ENCODE results near the gene GLRX. TPM values are rescaled to one million over a fixed set of nuclear protein-coding genes. Genes with fewer than 3 reads are reported as not detected.

GLRX gene
- total RNA-seq, 8 experiments from 2014 or later, result 16.4 to 116 (median 20.2) TPM

- 20 to 100% (median 55%) methylated on average over 1 to 5 of the region's 5 CpGs; no CpG with 5 or more reads in 2 of the 10 experiments for WGBS, 10 experiments
- in situ Hi-C loops (cut with MboI; ENCODE audit: low pct_unique_long_range_greater_than_20kb in 2 of 9, low sequenced_read_pairs in 9 of 9, unreplicated experiment in 9 of 9), result no loop called here
- peak in 1 of 8 experiments; percentile 70 for ATAC-seq (replicated peaks in 6 of 8)
- Histone ChIP-seq H3K4me3 (no peak overlapping the region), H3K27ac (no peak overlapping the region), H3K4me1 (replicated peaks in 1 of 2) (no peaks in the 10 kb centered on the region)
These were observed 12.0 kb downstream of the GLRX start for GRCh38 chr5:95810305-95811125.

- Histone ChIP-seq H3K4me3 (no peak overlapping the region), H3K4me1 (replicated peaks in 1 of 2) (no peaks in the 10 kb centered on the region), H3K27ac (no peak overlapping the region)
- 10 to 90% (median 60%) methylated on average over 1 to 2 of the region's 2 CpGs; no CpG with 5 or more reads in 3 of the 10 experiments for WGBS, 10 experiments
- in situ Hi-C loops (cut with MboI; ENCODE audit: low pct_unique_long_range_greater_than_20kb in 2 of 9, low sequenced_read_pairs in 9 of 9, unreplicated experiment in 9 of 9), result no loop called here
- peak in 1 of 8 experiments; percentile 27 for ATAC-seq (replicated peaks in 6 of 8)
These were observed 13.0 kb downstream of the GLRX start for GRCh38 chr5:95809414-95809960.

- Histone ChIP-seq H3K4me3 (no peak overlapping the region), H3K27ac (no peak overlapping the region), H3K4me1 (replicated peaks in 1 of 2) (no peaks in the 10 kb centered on the region)
- 5 to 92% (median 60%) methylated on average over 2 to 8 of the region's 10 CpGs for WGBS, 10 experiments
- peak in 4 of 8 experiments; percentile 39 to 100 (median 98) for ATAC-seq (replicated peaks in 6 of 8)
- in situ Hi-C loops (cut with MboI; ENCODE audit: low pct_unique_long_range_greater_than_20kb in 2 of 9, low sequenced_read_pairs in 9 of 9, unreplicated experiment in 9 of 9), result no loop called here
These were observed 13.7 kb downstream of the GLRX start for GRCh38 chr5:95808686-95809413.

GRCh38 chr5:95808013-95808685, 14.4 kb downstream of the GLRX start:
- no peak for ATAC-seq (replicated peaks in 6 of 8)
- WGBS, 10 experiments, result 45 to 92% (median 85%) methylated on average over 1 to 4 of the region's 7 CpGs; no CpG with 5 or more reads in 6 of the 10 experiments
- Histone ChIP-seq H3K27ac (no peak overlapping the region), H3K4me3 (no peak overlapping the region), H3K4me1 (replicated peaks in 1 of 2) (no peaks in the 10 kb centered on the region)
- in situ Hi-C loops (cut with MboI; ENCODE audit: low pct_unique_long_range_greater_than_20kb in 2 of 9, low sequenced_read_pairs in 9 of 9, unreplicated experiment in 9 of 9), result no loop called here

- H3K27ac ChIP-seq, result no peak overlapping the region
- in situ Hi-C loops (cut with MboI; ENCODE audit: low pct_unique_long_range_greater_than_20kb in 2 of 9, low sequenced_read_pairs in 9 of 9, unreplicated experiment in 9 of 9), result no loop called here
- H3K4me3 ChIP-seq, result no peak overlapping the region
- no peak for ATAC-seq (replicated peaks in 6 of 8)
- 80 to 100% (median 88%) methylated on average over 2 to 7 of the region's 7 CpGs; no CpG with 5 or more reads in 2 of the 10 experiments for WGBS, 10 experiments
- H3K4me1 ChIP-seq (replicated peaks in 1 of 2), result no peaks in the 10 kb centered on the region
These were observed 15.8 kb downstream of the GLRX start for GRCh38 chr5:95806687-95807086.

- Histone ChIP-seq H3K27ac (no peak overlapping the region), H3K4me3 (no peak overlapping the region), H3K4me1 (replicated peaks in 1 of 2) (no peaks in the 10 kb centered on the region)
- in situ Hi-C loops (cut with MboI; ENCODE audit: low pct_unique_long_range_greater_than_20kb in 2 of 9, low sequenced_read_pairs in 9 of 9, unreplicated experiment in 9 of 9), result no loop called here
- ATAC-seq (replicated peaks in 6 of 8), result peak in 1 of 8 experiments; percentile 36
- WGBS, 10 experiments, result 58 to 100% (median 86%) methylated on average over 1 to 6 of the region's 6 CpGs; no CpG with 5 or more reads in 1 of the 10 experiments
These were observed 17.6 kb downstream of the GLRX start for GRCh38 chr5:95804736-95805539.

GRCh38 chr5:95803271-95804148, 19.0 kb downstream of the GLRX start:
- in situ Hi-C loops (cut with MboI; ENCODE audit: low pct_unique_long_range_greater_than_20kb in 2 of 9, low sequenced_read_pairs in 9 of 9, unreplicated experiment in 9 of 9), result no loop called here
- Histone ChIP-seq H3K4me1 (replicated peaks in 1 of 2) (no peaks in the 10 kb centered on the region), H3K4me3 (no peak overlapping the region), H3K27ac (no peak overlapping the region)
- ATAC-seq (replicated peaks in 6 of 8), result peak in 4 of 8 experiments; percentile 37 to 58 (median 44)
- 63 to 94% (median 79%) methylated on average over 2 to 5 of the region's 6 CpGs; no CpG with 5 or more reads in 1 of the 10 experiments for WGBS, 10 experiments

- H3K4me3 ChIP-seq, result no peak overlapping the region
- in situ Hi-C loops (cut with MboI; ENCODE audit: low pct_unique_long_range_greater_than_20kb in 2 of 9, low sequenced_read_pairs in 9 of 9, unreplicated experiment in 9 of 9), result no loop called here
- WGBS, 10 experiments, result 83 to 100% (median 100%) methylated on average over 1 to 3 of the region's 3 CpGs; no CpG with 5 or more reads in 1 of the 10 experiments
- no peak overlapping the region for H3K27ac ChIP-seq
- ATAC-seq (replicated peaks in 6 of 8), result no peak
- H3K4me1 ChIP-seq (replicated peaks in 1 of 2), result no peaks in the 10 kb centered on the region
These were observed 20.6 kb downstream of the GLRX start for GRCh38 chr5:95801961-95802360.

- Histone ChIP-seq H3K4me1 (replicated peaks in 1 of 2) (no peaks in the 10 kb centered on the region), H3K27ac (no peak overlapping the region), H3K4me3 (no peak overlapping the region)
- WGBS, 10 experiments, result 25 to 100% (median 75%) methylated on average over 1 to 2 of the region's 2 CpGs
- ATAC-seq (replicated peaks in 6 of 8), result no peak
- in situ Hi-C loops (cut with MboI; ENCODE audit: low pct_unique_long_range_greater_than_20kb in 2 of 9, low sequenced_read_pairs in 9 of 9, unreplicated experiment in 9 of 9), result no loop called here
These were observed 21.0 kb downstream of the GLRX start for GRCh38 chr5:95801532-95801931.

- no peak for ATAC-seq (replicated peaks in 6 of 8)
- no peak overlapping the region for H3K4me3 ChIP-seq
- in situ Hi-C loops (cut with MboI; ENCODE audit: low pct_unique_long_range_greater_than_20kb in 2 of 9, low sequenced_read_pairs in 9 of 9, unreplicated experiment in 9 of 9), result no loop called here
- H3K27ac ChIP-seq, result no peak overlapping the region
- WGBS, 10 experiments, result 91 to 100% (median 100%) methylated on average over 1 to 3 of the region's 3 CpGs
- H3K4me1 ChIP-seq (replicated peaks in 1 of 2), result no peaks in the 10 kb centered on the region
These were observed 22.0 kb downstream of the GLRX start for GRCh38 chr5:95800553-95800952.

- in situ Hi-C loops (cut with MboI; ENCODE audit: low pct_unique_long_range_greater_than_20kb in 2 of 9, low sequenced_read_pairs in 9 of 9, unreplicated experiment in 9 of 9), result no loop called here
- Histone ChIP-seq H3K4me1 (replicated peaks in 1 of 2) (no peaks in the 10 kb centered on the region), H3K27ac (no peak overlapping the region), H3K4me3 (no peak overlapping the region)
- WGBS, 10 experiments, result 65 to 100% (median 92%) methylated on average over 1 to 3 of the region's 4 CpGs
- ATAC-seq (replicated peaks in 6 of 8), result peak in 1 of 8 experiments; percentile 33
These were observed 23.2 kb downstream of the GLRX start for GRCh38 chr5:95799191-95799835.

All from motor neuron (in vitro differentiated cells).